PC-9 (cell line): Measurements from ENCODE around the gene CLUH.

Experiments used
- CTCF ChIP-seq: fragments of 200-600 bp; sonication (generic); conservative IDR thresholded peaks from 2 replicates; pipeline ENCODE4 v1.6.1; 2017; ENCODE audit warnings: mixed run types, antibody characterized with exemption, mild to moderate bottlenecking, moderate library complexity
- EZH2 ChIP-seq: fragments of 200-600 bp; sonication (generic); IDR thresholded peaks from 2 replicates; pipeline ENCODE4 v1.8.0; 2017; ENCODE audit warnings: antibody characterized with exemption, low read depth

DNA sequence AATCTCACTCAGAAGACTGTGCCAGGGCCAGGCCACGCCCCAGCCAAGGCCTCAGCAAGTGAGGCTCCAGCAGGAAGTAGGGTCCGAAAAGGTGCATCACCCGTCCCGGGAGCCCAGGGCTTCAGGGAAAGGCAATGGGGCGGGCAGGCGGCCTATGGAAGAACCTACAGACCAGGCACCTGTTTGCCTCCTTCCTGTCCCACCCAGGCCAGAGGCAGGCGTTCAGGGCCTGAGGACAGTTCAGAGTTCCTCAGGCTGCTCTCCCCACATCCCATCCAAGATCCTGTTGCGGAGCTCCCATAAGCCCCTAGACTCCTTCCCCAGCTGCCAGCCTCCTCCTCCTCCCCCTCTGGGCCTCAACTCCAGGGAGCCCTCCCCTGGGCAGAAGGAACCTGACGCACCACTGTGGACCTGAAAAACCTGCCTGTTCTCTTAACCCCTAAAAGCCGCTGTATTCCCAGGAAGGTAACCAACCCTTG is 2.3 kb downstream of the CLUH start:
- TF ChIP-seq CTCF (no peak), EZH2 (no peak)
